AG04450 (cell line): Measurements from ENCODE around the gene C16orf95. TPM values are rescaled to one million over a fixed set of nuclear protein-coding genes. Genes with fewer than 3 reads are reported as not detected.

Experiments used
- CTCF ChIA-PET: fragments of 300-600, 350-600 bp; formaldehyde crosslinking; extraction: SDS; loops from one replicate; lab custom pipeline; 2022; ENCODE audit warnings: antibody characterized with exemption, inconsistent platforms; lab: Charles Lee
- POLR2A ChIA-PET: fragments of 350-600 bp; formaldehyde crosslinking; extraction: SDS; loops from one replicate; lab custom pipeline; 2021; ENCODE audit warnings: antibody characterized with exemption, inconsistent platforms; lab: Yijun Ruan, JAX
- DNase-seq: peaks from one replicate; pipeline ENCODE4 v3.0.0-alpha.2; 2011; ENCODE audit warnings: low read depth, low spot score
- H3K27ac ChIP-seq: one replicate; pipeline ENCODE4 v1.5.1; 2012; ENCODE audit warnings: low read depth, low read length, control low read depth
- H3K27me3 ChIP-seq: one replicate; pipeline ENCODE4 v1.6.0; 2012; ENCODE audit warnings: low read length; ENCODE audit not compliant: control insufficient read depth, insufficient read depth
- H3K4me3 ChIP-seq: 2 replicates; pipeline ENCODE4 v1.5.1; 2011; ENCODE audit warnings: mild to moderate bottlenecking, low read depth, low read length, control low read depth
- H3K9me3 ChIP-seq: 2 replicates; pipeline ENCODE4 v1.5.1; 2012; ENCODE audit warnings: low read length; ENCODE audit not compliant: control insufficient read depth, insufficient read depth
- polyA plus RNA-seq: library from polyadenylated mRNA; depleted of rRNA; stranded (reverse); fragments of >200 nt; gene quantifications from 2 replicates; pipeline ENCODE4 v1.2.3, GENCODE V29; 2011
- TF ChIP-seq, protein P1 (sequence below): IDR thresholded peaks from 2 replicates; pipeline ENCODE4 v1.5.1; 2011; ENCODE audit warnings: low read depth, low read length, control low read depth, inconsistent platforms

C16orf95 gene
- polyA plus RNA-seq, 1 experiment, result 2.0 TPM

DNA sequence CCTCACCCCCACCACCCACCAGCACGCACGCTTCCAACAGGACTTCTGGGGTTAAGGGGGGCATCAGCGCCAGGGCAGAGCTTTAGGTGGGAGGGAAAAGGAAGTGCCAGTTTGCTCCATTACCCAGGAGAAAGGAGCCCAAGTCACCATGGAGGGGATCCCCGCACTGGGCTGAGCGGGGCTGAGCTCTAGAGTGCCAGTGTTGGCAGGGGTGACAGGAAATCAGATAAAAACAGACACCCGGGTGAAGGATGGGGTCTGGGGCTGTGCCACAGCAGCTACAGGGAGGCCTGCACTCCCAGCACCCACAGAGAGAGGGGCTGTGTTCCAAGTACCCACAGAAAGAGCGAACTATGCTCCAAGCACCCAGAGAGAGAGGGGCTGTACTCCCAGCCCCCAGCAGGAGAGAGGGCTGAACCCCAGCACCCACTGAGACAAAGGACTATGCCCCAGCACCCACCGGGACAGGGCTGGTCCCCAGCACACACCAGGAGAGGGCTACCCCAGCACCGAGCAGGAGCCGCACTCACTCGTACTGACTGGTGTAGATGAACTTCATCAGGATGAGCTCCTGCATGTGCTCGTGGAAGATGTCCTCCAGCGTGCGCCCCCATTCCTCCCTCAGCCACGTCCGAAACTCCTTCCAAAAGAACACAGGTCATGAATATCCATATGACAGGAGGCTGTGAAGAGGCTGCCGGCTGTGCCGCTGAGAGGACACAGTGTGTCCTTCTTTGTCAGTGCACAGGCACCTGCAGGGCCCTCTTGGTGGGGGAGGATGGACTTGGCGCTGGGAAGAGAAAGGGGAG lies 18.6 kb upstream of the C16orf95 start:
- Histone ChIP-seq H3K9me3 (no peaks in the 10 kb centered on the region; the same call in 1 of the 2 replicates), H3K27ac (no peak overlapping the region), H3K4me3 (no peak overlapping the region), H3K27me3 (no peaks in the 10 kb centered on the region)
- POLR2A ChIA-PET, result no interaction called here
- TF ChIP-seq, protein P1, sequence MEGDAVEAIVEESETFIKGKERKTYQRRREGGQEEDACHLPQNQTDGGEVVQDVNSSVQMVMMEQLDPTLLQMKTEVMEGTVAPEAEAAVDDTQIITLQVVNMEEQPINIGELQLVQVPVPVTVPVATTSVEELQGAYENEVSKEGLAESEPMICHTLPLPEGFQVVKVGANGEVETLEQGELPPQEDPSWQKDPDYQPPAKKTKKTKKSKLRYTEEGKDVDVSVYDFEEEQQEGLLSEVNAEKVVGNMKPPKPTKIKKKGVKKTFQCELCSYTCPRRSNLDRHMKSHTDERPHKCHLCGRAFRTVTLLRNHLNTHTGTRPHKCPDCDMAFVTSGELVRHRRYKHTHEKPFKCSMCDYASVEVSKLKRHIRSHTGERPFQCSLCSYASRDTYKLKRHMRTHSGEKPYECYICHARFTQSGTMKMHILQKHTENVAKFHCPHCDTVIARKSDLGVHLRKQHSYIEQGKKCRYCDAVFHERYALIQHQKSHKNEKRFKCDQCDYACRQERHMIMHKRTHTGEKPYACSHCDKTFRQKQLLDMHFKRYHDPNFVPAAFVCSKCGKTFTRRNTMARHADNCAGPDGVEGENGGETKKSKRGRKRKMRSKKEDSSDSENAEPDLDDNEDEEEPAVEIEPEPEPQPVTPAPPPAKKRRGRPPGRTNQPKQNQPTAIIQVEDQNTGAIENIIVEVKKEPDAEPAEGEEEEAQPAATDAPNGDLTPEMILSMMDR, result no peak
- CTCF ChIA-PET, result no interaction called here
- DNase-seq, result no peak

GRCh38 chr16:87334651-87335624 lies 17.7 kb upstream of the C16orf95 start:
- ChIA-PET POLR2A (no interaction called here), CTCF (no interaction called here)
- H3K27me3 ChIP-seq, result no peaks in the 10 kb centered on the region
- no peak for DNase-seq
- H3K4me3 ChIP-seq, result no peak overlapping the region
- H3K9me3 ChIP-seq, result no peaks in the 10 kb centered on the region; the same call in 1 of the 2 replicates
- TF ChIP-seq, protein P1, result no peak
- no peak overlapping the region for H3K27ac ChIP-seq

DNA sequence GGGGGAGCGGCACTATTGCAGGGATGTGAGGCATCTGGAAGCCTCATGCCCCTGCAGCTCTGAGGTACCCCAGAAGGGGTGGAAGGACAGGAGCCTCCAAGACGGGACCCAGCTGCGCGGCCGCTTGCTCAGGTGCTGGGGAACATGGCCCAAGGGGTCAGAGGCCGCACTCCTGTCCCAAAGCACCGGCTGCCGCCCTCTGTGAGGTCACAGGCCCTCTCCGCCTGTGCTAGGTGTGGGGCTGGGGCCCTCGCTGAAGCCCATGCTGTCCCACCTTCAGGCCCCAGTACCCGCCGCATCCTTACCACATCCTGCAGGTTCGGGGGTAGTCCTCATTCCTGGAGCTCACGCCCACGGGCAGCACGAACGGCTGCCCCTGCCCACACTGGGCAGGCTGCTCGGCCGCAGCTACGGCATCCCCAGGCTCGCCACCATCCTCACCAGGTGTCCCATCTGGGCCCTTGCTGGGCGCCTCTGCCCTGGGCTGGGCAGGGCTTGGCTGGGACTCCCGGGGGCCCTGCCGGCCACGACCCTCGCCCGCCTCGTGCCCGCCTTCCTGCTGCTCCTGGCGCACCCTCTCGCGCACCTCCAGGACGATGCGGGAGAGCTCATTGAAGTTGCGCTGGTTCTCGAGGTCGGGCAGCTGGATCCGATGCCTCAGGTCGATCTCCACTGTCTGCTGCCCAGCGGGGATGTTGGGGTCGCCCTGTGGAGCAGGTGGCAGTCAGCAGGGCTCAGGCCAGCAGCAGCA lies 16.6 kb upstream of the C16orf95 start:
- H3K4me3 ChIP-seq, result no peak overlapping the region
- ChIA-PET CTCF (interaction anchor here (1.6 kb wide), 1 partner anchor 9 kb away, joined by 5 read pairs; no protein-coding TSS in a partner anchor), POLR2A (no interaction called here)

GRCh38 chr16:87333101-87333500 lies 15.9 kb upstream of the C16orf95 start:
- Histone ChIP-seq H3K9me3 (no peaks in the 10 kb centered on the region; the same call in 1 of the 2 replicates), H3K4me3 (no peak overlapping the region), H3K27me3 (no peaks in the 10 kb centered on the region), H3K27ac (no peak overlapping the region)
- no peak for DNase-seq
- TF ChIP-seq, protein P1, result no peak
- POLR2A ChIA-PET, result interaction anchor here (1.7 kb wide), 1 partner anchor 16 kb away, joined by 7 read pairs; the partner anchor contains the start of gene C16orf95
- CTCF ChIA-PET, result interaction anchor here (1.6 kb wide), 1 partner anchor 8 kb away, joined by 5 read pairs; no protein-coding TSS in a partner anchor

More for the DNA sequence above, 16.6 kb upstream of the C16orf95 start:
- TF ChIP-seq, protein P1, result no peak
- Histone ChIP-seq H3K9me3 (no peaks in the 10 kb centered on the region; the same call in 1 of the 2 replicates), H3K27ac (no peak overlapping the region), H3K27me3 (no peaks in the 10 kb centered on the region)
- DNase-seq, result no peak
